ENCODE data around the gene ADRA2C. TPM values are rescaled to one million over a fixed set of nuclear protein-coding genes. Genes with fewer than 3 reads are reported as not detected.

ADRA2C gene
- total RNA-seq, 1 donor from 2014 or later = 7.9 TPM

- H3K4me1 Mint-ChIP-seq (ENCODE audit: unreplicated experiment) = no peaks in the 10 kb centered on the region
- H3K9me3 Mint-ChIP-seq = peaks cover 5% of the 10 kb centered on the region
- no peaks in the 10 kb centered on the region for H3K36me3 Mint-ChIP-seq
- H3K27me3 Mint-ChIP-seq = peaks cover 8% of the 10 kb centered on the region
- no peak for DNase-seq (ENCODE audit: extremely low spot score, unreplicated experiment)
- no peak for TF ChIP-seq CTCF (conservative IDR thresholded peaks at IDR 0.05)
- H3K27ac Mint-ChIP-seq = no peak overlapping the region
- H3K4me3 Mint-ChIP-seq = no peak overlapping the region
Measured at GRCh38 chr4:3736290-3736689, 29.9 kb upstream of the ADRA2C start.

GRCh38 chr4:3736806-3737205, 29.4 kb upstream of the ADRA2C start:
- Mint-ChIP-seq H3K27me3 (peaks cover 8% of the 10 kb centered on the region), H3K4me3 (no peak overlapping the region), H3K27ac (no peak overlapping the region), H3K4me1 (ENCODE audit: unreplicated experiment) (no peaks in the 10 kb centered on the region), H3K36me3 (no peaks in the 10 kb centered on the region), H3K9me3 (peaks cover 5% of the 10 kb centered on the region)
- TF ChIP-seq CTCF (conservative IDR thresholded peaks at IDR 0.05) = no peak
- DNase-seq (ENCODE audit: extremely low spot score, unreplicated experiment) = no peak

- Mint-ChIP-seq H3K9me3 (peaks cover 5% of the 10 kb centered on the region), H3K27ac (no peak overlapping the region), H3K4me1 (ENCODE audit: unreplicated experiment) (peaks cover 1% of the 10 kb centered on the region), H3K36me3 (no peaks in the 10 kb centered on the region), H3K4me3 (no peak overlapping the region), H3K27me3 (peaks cover 28% of the 10 kb centered on the region)
- no peak for TF ChIP-seq CTCF (conservative IDR thresholded peaks at IDR 0.05)
- no peak for DNase-seq (ENCODE audit: extremely low spot score, unreplicated experiment)
Measured at GRCh38 chr4:3739577-3739976, 26.6 kb upstream of the ADRA2C start.

GRCh38 chr4:3740256-3740655, 25.9 kb upstream of the ADRA2C start:
- H3K27me3 Mint-ChIP-seq = peaks cover 35% of the 10 kb centered on the region
- no peak overlapping the region for H3K4me3 Mint-ChIP-seq
- TF ChIP-seq CTCF (conservative IDR thresholded peaks at IDR 0.05) = no peak
- no peaks in the 10 kb centered on the region for H3K36me3 Mint-ChIP-seq
- peaks cover 5% of the 10 kb centered on the region for H3K9me3 Mint-ChIP-seq
- DNase-seq (ENCODE audit: extremely low spot score, unreplicated experiment) = no peak
- H3K27ac Mint-ChIP-seq = no peak overlapping the region
- H3K4me1 Mint-ChIP-seq (ENCODE audit: unreplicated experiment) = peaks cover 8% of the 10 kb centered on the region

- Mint-ChIP-seq H3K9me3 (peaks cover under 1% of the 10 kb centered on the region), H3K4me1 (ENCODE audit: unreplicated experiment) (peaks cover 17% of the 10 kb centered on the region), H3K36me3 (no peaks in the 10 kb centered on the region), H3K27ac (no peak overlapping the region), H3K4me3 (no peak overlapping the region), H3K27me3 (peaks cover 42% of the 10 kb centered on the region)
- DNase-seq (ENCODE audit: extremely low spot score, unreplicated experiment) = no peak
- no peak for TF ChIP-seq CTCF (conservative IDR thresholded peaks at IDR 0.05)
Measured at GRCh38 chr4:3741217-3742011, 24.8 kb upstream of the ADRA2C start.
